CD4-positive, alpha-beta T cell treated with Interferon gamma for 1 hour (primary cell): ENCODE results near the gene TMEM121B.

Source experiments
- DNase-seq: peaks from one replicate; pipeline ENCODE4 v3.0.0-alpha.2; 2020

TMEM121B gene

DNA sequence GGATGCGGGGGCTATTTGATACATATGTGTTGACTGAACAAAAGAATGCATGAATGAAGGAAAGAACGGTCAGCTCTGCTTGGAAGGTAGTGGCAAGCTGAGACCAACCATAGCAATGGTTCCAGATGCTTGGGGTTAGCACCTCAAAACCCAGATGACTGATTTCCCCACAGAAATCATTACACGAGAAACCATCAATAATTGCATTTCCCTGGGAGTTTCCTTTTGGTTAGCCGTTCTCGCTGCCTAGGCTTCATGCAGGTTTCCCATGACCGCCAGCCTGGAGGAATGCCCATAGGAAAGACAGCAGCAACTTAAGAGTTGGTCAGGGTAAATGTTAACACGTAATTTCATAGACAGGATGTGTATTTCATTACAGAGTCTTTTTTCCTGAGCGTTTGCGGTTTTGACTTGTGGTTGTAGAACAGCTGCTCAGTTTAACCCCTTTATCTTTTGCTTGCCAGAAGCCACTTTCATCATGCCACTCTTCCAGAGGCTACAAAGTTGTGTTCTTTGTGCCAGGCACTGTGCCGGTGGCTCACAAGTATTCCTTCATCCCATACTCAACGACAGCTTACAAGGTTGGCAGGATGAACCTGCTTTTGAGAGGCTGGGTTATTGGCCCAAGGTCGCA is 33.5 kb downstream of the TMEM121B start:
- DNase-seq = no peak

DNA sequence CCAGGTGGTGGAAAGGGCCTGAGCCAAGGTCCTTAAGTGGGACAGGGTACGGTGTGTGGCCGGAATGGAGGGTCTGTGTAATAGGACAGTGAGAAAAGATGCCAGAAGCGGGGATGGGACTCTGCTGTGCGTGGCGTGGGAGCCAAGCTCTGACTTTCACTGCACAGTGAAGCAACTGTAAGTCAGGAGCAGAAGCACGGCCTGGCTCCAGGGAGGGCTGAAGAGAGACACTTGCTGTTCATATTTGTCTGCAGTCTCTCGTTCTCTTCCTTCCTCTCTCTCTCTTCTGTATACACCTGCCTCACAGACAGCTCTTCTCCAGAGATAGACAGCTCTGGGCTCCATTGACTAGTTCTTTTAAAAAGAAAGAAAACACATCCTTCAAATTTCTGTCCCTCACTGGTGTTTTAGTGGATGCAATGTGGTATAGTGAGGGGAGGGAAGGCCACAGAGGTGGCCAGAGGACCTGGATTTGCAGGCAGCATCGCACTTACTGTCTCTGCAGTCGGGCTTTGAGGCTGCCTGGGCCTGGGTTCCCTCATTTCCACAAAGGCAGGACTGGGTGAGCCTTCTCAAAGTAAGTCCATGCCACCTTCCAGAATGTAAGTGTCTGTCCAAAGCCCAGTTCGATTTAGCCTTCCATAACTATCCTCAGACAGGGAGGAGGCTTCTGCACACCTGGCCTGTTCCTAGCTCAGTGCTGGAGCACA is 34.2 kb downstream of the TMEM121B start:
- no peak for DNase-seq

DNA sequence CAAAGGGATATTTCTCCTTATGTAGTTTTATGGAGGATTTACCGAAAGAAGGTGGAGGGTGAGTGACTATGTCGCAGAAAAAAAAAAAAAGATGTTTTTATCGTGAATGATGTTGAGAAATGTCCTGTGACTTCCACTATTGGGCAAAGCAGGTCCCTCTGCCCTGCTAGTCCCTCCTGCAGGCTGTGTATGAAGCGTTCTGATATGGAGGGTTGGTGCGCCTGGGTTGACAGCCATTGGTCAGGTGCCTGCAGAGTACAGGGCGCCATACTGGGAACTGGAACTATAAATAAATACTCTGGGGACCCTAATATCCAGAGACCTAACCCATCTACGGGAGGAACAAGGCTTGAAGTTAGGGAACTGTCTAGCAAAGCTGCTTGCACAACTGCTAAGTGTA is 34.9 kb downstream of the TMEM121B start:
- DNase-seq = peak; percentile 29

DNA sequence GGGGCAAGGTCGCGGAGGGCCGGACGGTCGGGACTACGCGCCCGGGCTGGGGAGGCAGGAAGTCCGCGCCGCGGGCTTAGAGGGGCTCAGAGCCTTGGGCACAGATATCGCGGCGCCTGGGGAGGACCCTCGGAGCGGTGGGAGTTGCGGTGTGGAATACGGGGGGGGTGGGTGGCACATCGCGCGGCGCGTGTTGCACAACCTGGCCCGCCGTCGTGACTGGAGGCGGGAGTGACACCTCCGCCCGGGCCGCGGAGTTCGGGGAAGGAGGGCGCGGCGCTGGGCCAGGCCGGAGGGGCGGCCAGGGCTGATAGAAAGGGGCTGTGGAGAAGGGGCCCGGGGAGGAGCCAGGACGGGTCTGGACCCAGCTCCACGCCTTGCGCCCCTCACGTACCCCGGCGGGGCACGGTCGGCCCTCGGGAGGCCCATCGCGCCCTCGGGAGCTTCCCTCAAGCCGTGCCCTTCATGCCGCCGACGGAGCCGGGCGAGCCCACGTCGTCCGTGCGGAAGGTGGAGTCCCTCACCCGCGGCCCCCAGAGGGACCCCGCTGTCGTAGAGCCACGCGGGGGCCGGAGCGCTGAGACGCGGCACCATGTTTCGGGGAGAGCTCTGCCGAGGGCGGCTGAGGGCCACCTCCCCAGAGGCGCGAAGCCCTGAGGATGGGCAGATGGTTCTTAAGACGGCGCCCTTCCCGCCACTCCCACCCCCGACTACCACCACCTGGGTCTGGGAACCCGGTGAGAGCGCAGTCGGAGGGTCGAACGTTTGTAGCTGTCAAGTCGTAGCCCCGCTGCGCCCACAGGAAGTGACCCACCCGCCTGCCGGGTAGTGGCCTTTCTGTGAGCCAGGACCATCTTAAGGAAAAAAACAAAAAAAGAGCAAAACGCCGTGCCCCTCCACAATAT is 35.6 kb downstream of the TMEM121B start:
- no peak for DNase-seq

DNA sequence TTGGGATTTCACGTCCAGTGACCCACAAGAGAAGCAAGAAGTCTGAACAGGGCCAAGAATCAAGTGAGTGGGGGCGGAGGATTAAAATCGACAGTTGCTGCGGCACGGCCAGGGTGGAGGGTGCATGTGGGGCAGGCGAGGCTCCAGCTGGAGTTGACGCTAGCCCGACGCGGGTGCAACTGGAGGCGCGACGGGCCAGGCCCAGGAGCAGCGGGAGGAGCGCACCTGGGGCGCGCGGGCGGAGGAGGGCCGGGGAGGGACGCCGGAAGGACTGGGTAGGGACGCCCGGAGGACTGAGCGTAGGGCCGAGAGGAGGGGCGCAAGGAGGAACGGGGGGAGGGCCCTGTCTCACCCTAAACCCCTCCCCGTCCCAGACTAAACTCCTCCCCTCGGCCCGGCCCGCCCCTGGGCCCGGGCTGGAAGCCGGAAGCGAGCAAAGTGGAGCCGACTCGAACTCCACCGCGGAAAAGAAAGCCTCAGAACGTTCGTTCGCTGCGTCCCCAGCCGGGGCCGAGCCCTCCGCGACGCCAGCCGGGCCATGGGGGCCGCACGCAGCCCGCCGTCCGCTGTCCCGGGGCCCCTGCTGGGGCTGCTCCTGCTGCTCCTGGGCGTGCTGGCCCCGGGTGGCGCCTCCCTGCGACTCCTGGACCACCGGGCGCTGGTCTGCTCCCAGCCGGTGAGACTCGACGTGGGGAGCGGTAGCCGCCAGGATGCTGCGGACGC is 36.4 kb downstream of the TMEM121B start, which contains the start of gene IL17RA:
Gene IL17RA (plus strand): TSS at position 447 of the 723 bp plus-strand sequence. CDS start 92 bp downstream, at position 539.
- peak; percentile 90 for DNase-seq

DNA sequence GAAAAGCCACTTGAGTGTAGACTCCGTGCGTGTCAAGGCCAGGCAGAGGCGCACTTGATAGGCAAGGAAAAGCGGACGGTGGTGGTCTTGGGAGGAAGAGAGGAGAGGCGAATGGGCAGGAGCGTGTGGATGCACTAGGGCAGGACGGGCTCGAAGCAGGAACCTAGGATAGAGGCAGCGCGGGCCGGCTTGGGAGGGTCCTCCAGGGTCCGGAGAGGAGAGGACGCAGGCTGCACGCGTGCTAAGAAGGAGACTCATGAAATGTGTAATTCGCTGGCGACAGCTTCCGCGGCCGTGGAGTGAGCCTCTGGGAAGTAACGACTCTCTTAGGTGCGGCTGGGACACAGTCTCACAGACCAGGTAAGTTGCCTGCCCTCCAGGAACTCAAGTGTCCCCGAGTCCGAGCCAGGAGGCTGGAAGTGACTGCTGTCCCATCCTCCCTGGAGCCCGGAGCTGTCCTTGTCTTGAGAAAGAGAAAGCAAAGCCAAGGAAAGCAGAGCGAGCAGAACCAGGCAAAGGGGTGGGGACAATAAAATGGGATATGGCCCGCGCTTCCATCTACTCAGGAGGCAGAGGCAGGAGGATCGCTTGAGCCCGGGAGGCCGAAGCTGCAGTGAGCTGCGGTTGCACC is 37.2 kb downstream of the TMEM121B start:
- DNase-seq = no peak

DNA sequence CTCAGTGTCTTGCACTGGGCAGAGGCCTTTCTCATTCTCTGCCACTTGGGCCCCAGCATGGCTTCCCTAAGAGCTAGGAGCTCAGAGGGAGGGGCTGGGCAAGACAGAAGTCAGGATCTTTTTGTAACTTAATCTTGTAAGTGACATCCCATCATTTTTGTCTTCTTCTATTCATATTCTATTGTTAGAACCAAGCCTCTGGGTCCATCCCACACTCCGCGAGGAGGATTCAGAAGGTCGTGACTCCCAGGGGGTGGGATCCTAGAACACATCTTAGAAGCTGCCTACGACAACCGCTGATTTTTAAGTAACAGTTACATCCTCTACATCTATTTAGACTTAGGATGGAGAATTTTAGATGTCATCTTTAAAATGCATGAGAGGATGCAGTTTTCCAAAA is 37.9 kb downstream of the TMEM121B start:
- DNase-seq = no peak

DNA sequence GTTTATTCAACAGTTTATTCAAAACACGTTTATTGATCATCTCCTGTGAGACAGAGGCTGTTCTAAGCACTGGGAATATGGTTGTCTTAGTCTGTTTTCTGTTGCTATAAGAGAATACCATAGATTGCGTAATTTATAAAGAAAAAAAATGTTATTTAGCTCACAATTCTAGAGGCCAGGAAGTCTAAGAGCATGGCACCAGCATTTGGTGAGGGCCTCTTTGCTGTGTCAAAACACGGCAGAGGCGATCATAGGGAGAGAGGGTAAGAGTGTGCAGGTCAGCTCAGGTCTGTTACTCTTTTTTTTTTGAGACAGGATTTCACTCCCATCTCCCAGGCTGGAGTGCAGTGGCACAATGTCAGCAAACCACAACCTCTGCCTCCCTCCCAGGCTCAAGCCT is 41.6 kb downstream of the TMEM121B start:
- no peak for DNase-seq

DNA sequence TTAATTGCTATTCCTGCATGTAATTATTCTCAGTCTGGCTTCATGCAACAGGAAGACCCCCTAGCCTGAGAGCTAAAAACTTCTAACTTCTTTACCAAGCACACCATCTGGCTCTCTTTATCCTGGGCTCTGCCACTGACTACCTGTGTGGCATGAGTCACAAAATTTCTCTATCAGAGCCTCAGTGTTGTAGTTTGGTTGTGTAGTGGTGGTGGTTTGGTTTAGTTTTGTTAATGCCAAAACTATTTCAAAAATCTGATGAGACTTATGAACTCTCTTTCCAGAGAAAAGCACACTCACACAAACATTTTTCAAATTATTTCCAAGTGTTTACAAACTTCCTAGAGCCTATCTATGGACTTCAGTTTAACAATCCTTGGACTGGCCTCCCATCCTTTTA is 43.9 kb downstream of the TMEM121B start:
- no peak for DNase-seq

DNA sequence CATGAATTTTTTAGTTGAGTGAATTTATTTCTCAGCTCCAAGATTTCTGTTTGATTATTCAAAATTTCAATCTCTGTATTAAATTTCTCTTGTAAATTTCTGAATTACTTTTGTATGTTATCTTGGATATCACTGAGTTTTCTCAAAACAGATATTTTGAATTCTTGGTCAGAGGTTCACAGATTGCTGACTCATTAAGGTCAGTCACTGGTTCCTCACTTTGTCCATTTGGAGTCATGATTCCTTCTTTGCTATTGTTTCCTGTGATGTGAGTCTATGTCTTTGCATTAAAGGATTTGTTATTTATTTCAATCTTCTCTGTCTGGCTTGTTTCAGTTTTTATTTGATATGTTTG is 46.5 kb downstream of the TMEM121B start:
- DNase-seq = no peak

DNA sequence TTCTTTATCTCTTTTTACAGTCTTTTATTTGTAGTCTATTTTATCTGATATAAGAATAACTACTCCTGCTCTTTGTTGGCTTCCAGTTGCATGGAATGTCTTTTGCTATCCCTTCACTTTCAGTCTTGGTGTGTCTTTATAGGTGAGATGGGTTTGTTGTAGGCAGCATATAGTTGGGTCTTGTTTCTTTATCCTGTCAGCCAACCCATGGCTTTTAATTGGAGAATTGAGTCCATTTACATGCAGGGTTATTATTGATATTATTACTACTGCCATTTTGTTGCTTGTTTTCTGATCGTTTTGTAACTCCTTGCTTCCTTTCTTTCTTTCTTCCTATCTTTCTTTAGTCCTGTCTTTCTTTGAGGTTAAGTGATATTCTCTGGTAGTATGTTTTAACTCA is 48.3 kb downstream of the TMEM121B start:
- no peak for DNase-seq
